ENCODE data around the gene ATP1B4.
"Not testable (repeated sequence)": the region's sequence is repeated elsewhere in the genome, so short reads cannot be mapped to it uniquely, and the experiment has no call there.

ATP1B4 gene

GRCh38 chrX:120334603-120335002, 27.3 kb upstream of the ATP1B4 start:
- Histone ChIP-seq H3K27ac (replicated peaks; ENCODE audit: low read length) (no peak overlapping the region), H2BK120ac (ENCODE audit: low read depth, low read length) (no peak overlapping the region), H3K4me2 (ENCODE audit: insufficient read depth, low read length, poor library complexity, severe bottlenecking) (no peak overlapping the region), H3K27me3 (ENCODE audit: control insufficient read depth in 3 of 3, insufficient read depth in 3 of 3, low read depth in 1 of 3, low read length in 3 of 3) (no peaks in the 10 kb centered on the region), H3K4me3 (ENCODE audit: low read length in 2 of 2) (no peak overlapping the region), H3K36me3 (replicated peaks in 1 of 2; ENCODE audit: control insufficient read depth in 2 of 2, insufficient read depth in 2 of 2, low read length in 2 of 2) (no peaks in the 10 kb centered on the region), H3K18ac (ENCODE audit: low read length) (no peak overlapping the region), H2BK12ac (ENCODE audit: low read length) (no peak overlapping the region), H2BK5ac (ENCODE audit: low read length) (no peak overlapping the region), H3K23ac (ENCODE audit: low read depth, low read length, poor library complexity) (no peak overlapping the region), H2AK5ac (ENCODE audit: low read depth, low read length) (no peak overlapping the region), H3K4ac (ENCODE audit: low read length) (no peak overlapping the region), H2AFZ (ENCODE audit: low read length) (no peak overlapping the region), H3K14ac (ENCODE audit: low read length) (no peak overlapping the region), H4K91ac (ENCODE audit: low read depth, low read length, poor library complexity) (no peak overlapping the region), H3K4me1 (ENCODE audit: control insufficient read depth in 2 of 2, insufficient read depth in 1 of 2, low read depth in 1 of 2, low read length in 2 of 2) (no peaks in the 10 kb centered on the region), H4K8ac (ENCODE audit: low read depth, low read length) (no peak overlapping the region), H3K9me3 (replicated peaks in 1 of 2; ENCODE audit: control insufficient read depth in 2 of 2, insufficient read depth in 1 of 2, low read depth in 1 of 2, low read length in 2 of 2) (peaks cover 0 to 3% of the 10 kb centered on the region in 2 donors), H2BK15ac (ENCODE audit: low read length) (no peak overlapping the region), H3K79me1 (ENCODE audit: low read depth, low read length) (no peaks in the 10 kb centered on the region), H3K9ac (ENCODE audit: low read depth, low read length, poor library complexity) (no peak overlapping the region)
- WGBS, 2 donors (ENCODE audit: extremely low coverage in 2 of 2, insufficient read length in 2 of 2, insufficient replicate concordance in 1 of 2) = no CpG with 5 or more reads among the region's 1 CpG
- DNase-seq (ENCODE audit: low spot score) = no peak

GRCh38 chrX:120335289-120335688, 26.6 kb upstream of the ATP1B4 start:
- Histone ChIP-seq H3K18ac (ENCODE audit: low read length) (no peak overlapping the region), H2BK15ac (ENCODE audit: low read length) (no peak overlapping the region), H3K14ac (ENCODE audit: low read length) (no peak overlapping the region), H3K9me3 (replicated peaks in 1 of 2; ENCODE audit: control insufficient read depth in 2 of 2, insufficient read depth in 1 of 2, low read depth in 1 of 2, low read length in 2 of 2) (peaks cover 0 to 3% of the 10 kb centered on the region in 2 donors), H3K27ac (replicated peaks; ENCODE audit: low read length) (no peak overlapping the region), H2BK5ac (ENCODE audit: low read length) (no peak overlapping the region), H3K4me3 (ENCODE audit: low read length in 2 of 2) (no peak overlapping the region), H3K4ac (ENCODE audit: low read length) (no peak overlapping the region), H2AK5ac (ENCODE audit: low read depth, low read length) (no peak overlapping the region), H2AFZ (ENCODE audit: low read length) (no peak overlapping the region), H3K9ac (ENCODE audit: low read depth, low read length, poor library complexity) (no peak overlapping the region), H3K79me1 (ENCODE audit: low read depth, low read length) (no peaks in the 10 kb centered on the region), H4K8ac (ENCODE audit: low read depth, low read length) (no peak overlapping the region), H3K4me1 (ENCODE audit: control insufficient read depth in 2 of 2, insufficient read depth in 1 of 2, low read depth in 1 of 2, low read length in 2 of 2) (no peaks in the 10 kb centered on the region), H3K23ac (ENCODE audit: low read depth, low read length, poor library complexity) (no peak overlapping the region), H3K27me3 (ENCODE audit: control insufficient read depth in 3 of 3, insufficient read depth in 3 of 3, low read depth in 1 of 3, low read length in 3 of 3) (no peaks in the 10 kb centered on the region), H4K91ac (ENCODE audit: low read depth, low read length, poor library complexity) (no peak overlapping the region), H3K4me2 (ENCODE audit: insufficient read depth, low read length, poor library complexity, severe bottlenecking) (no peak overlapping the region), H2BK12ac (ENCODE audit: low read length) (no peak overlapping the region), H3K36me3 (replicated peaks in 1 of 2; ENCODE audit: control insufficient read depth in 2 of 2, insufficient read depth in 2 of 2, low read length in 2 of 2) (no peaks in the 10 kb centered on the region), H2BK120ac (ENCODE audit: low read depth, low read length) (no peak overlapping the region)
- DNase-seq (ENCODE audit: low spot score) = no peak
- no CpG with 5 or more reads among the region's 2 CpGs for WGBS, 2 donors (ENCODE audit: extremely low coverage in 2 of 2, insufficient read length in 2 of 2, insufficient replicate concordance in 1 of 2)

- H3K9me3 ChIP-seq (replicated peaks in 1 of 2; ENCODE audit: control insufficient read depth in 2 of 2, insufficient read depth in 1 of 2, low read depth in 1 of 2, low read length in 2 of 2) = peaks cover 0 to 3% of the 10 kb centered on the region in 2 donors
- H2BK120ac ChIP-seq (ENCODE audit: low read depth, low read length) = no peak overlapping the region
- H2BK12ac ChIP-seq (ENCODE audit: low read length) = no peak overlapping the region
- no peaks in the 10 kb centered on the region for H3K27me3 ChIP-seq (ENCODE audit: control insufficient read depth in 3 of 3, insufficient read depth in 3 of 3, low read depth in 1 of 3, low read length in 3 of 3)
- no peak overlapping the region for H3K23ac ChIP-seq (ENCODE audit: low read depth, low read length, poor library complexity)
- H2AFZ ChIP-seq (ENCODE audit: low read length) = no peak overlapping the region
- H2AK5ac ChIP-seq (ENCODE audit: low read depth, low read length) = no peak overlapping the region
- DNase-seq (ENCODE audit: low spot score) = no peak
- H2BK5ac ChIP-seq (ENCODE audit: low read length) = no peak overlapping the region
- H3K79me1 ChIP-seq (ENCODE audit: low read depth, low read length) = no peaks in the 10 kb centered on the region
- no peak overlapping the region for H3K18ac ChIP-seq (ENCODE audit: low read length)
- no peak overlapping the region for H3K4ac ChIP-seq (ENCODE audit: low read length)
- no peak overlapping the region for H3K4me2 ChIP-seq (ENCODE audit: insufficient read depth, low read length, poor library complexity, severe bottlenecking)
- no peak overlapping the region for H2BK15ac ChIP-seq (ENCODE audit: low read length)
- H3K36me3 ChIP-seq (replicated peaks in 1 of 2; ENCODE audit: control insufficient read depth in 2 of 2, insufficient read depth in 2 of 2, low read length in 2 of 2) = no peaks in the 10 kb centered on the region
- no peak overlapping the region for H3K9ac ChIP-seq (ENCODE audit: low read depth, low read length, poor library complexity)
- H4K8ac ChIP-seq (ENCODE audit: low read depth, low read length) = no peak overlapping the region
- H3K14ac ChIP-seq (ENCODE audit: low read length) = no peak overlapping the region
- no peak overlapping the region for H4K91ac ChIP-seq (ENCODE audit: low read depth, low read length, poor library complexity)
- H3K27ac ChIP-seq (replicated peaks; ENCODE audit: low read length) = no peak overlapping the region
- H3K4me3 ChIP-seq (ENCODE audit: low read length in 2 of 2) = no peak overlapping the region
- no peaks in the 10 kb centered on the region for H3K4me1 ChIP-seq (ENCODE audit: control insufficient read depth in 2 of 2, insufficient read depth in 1 of 2, low read depth in 1 of 2, low read length in 2 of 2)
Measured at GRCh38 chrX:120336899-120337298, 25.0 kb upstream of the ATP1B4 start.

- H3K4me2 ChIP-seq (ENCODE audit: insufficient read depth, low read length, poor library complexity, severe bottlenecking); H3K27ac ChIP-seq (replicated peaks; ENCODE audit: low read length); H2AK5ac ChIP-seq (ENCODE audit: low read depth, low read length); H4K91ac ChIP-seq (ENCODE audit: low read depth, low read length, poor library complexity); H3K27me3 ChIP-seq (ENCODE audit: control insufficient read depth in 3 of 3, insufficient read depth in 3 of 3, low read depth in 1 of 3, low read length in 3 of 3); H3K9ac ChIP-seq (ENCODE audit: low read depth, low read length, poor library complexity); H2BK120ac ChIP-seq (ENCODE audit: low read depth, low read length); H3K4me3 ChIP-seq (ENCODE audit: low read length in 2 of 2); H3K4ac ChIP-seq (ENCODE audit: low read length); H3K9me3 ChIP-seq (replicated peaks in 1 of 2; ENCODE audit: control insufficient read depth in 2 of 2, insufficient read depth in 1 of 2, low read depth in 1 of 2, low read length in 2 of 2); H2BK12ac ChIP-seq (ENCODE audit: low read length); H3K23ac ChIP-seq (ENCODE audit: low read depth, low read length, poor library complexity); H3K4me1 ChIP-seq (ENCODE audit: control insufficient read depth in 2 of 2, insufficient read depth in 1 of 2, low read depth in 1 of 2, low read length in 2 of 2); H4K8ac ChIP-seq (ENCODE audit: low read depth, low read length); DNase-seq (ENCODE audit: low spot score); H3K14ac ChIP-seq (ENCODE audit: low read length); H3K18ac ChIP-seq (ENCODE audit: low read length); H2AFZ ChIP-seq (ENCODE audit: low read length); H2BK5ac ChIP-seq (ENCODE audit: low read length); H3K36me3 ChIP-seq (replicated peaks in 1 of 2; ENCODE audit: control insufficient read depth in 2 of 2, insufficient read depth in 2 of 2, low read length in 2 of 2); H3K79me1 ChIP-seq (ENCODE audit: low read depth, low read length); H2BK15ac ChIP-seq (ENCODE audit: low read length): not testable (repeated sequence)
- no CpG with 5 or more reads among the region's 11 CpGs for WGBS, 2 donors (ENCODE audit: extremely low coverage in 2 of 2, insufficient read length in 2 of 2, insufficient replicate concordance in 1 of 2)
Measured at GRCh38 chrX:120344566-120344965, 17.3 kb upstream of the ATP1B4 start.
